Testis (tissue), 3 donors: ENCODE data around the gene LDLRAD4. TPM values are rescaled to one million over a fixed set of nuclear protein-coding genes. Genes with fewer than 3 reads are reported as not detected.

Source experiments
- DNase-seq: peaks from one replicate; pipeline ENCODE4 v3.0.0-alpha.2; 2019
- H3K27ac ChIP-seq, 2 donors: fragments of 200-600 bp; sonication (generic); one replicate each; pipeline ENCODE4 v1.5.1; 2019
- H3K27me3 ChIP-seq: fragments of 200-600 bp; sonication (generic); one replicate; pipeline ENCODE4 v1.5.1; 2019
- H3K36me3 ChIP-seq: fragments of 200-600 bp; sonication (generic); one replicate; pipeline ENCODE4 v1.5.1; 2017; ENCODE audit warnings: low read depth; ENCODE audit errors: missing control alignments
- H3K4me1 ChIP-seq: fragments of 200-600 bp; sonication (generic); one replicate; pipeline ENCODE4 v1.5.1; 2019
- H3K4me3 ChIP-seq, 2 donors: fragments of 200-600 bp; sonication (generic); one replicate each; pipeline ENCODE4 v1.5.1; 2017 to 2019
- H3K9me3 ChIP-seq: fragments of 200-600 bp; sonication (generic); one replicate; pipeline ENCODE4 v1.5.1; 2017
- POLR2A ChIP-seq: fragments of 450-650 bp; IDR thresholded peaks from one replicate; pipeline ENCODE4 v1.6.1; 2017; ENCODE audit warnings: antibody characterized with exemption, mild to moderate bottlenecking, moderate library complexity
- WGBS, 2 donors: methylation state at CpG; one replicate each; pipeline ENCODE4 v1.1.5; 2018; 5-methylcytosine and 5-hydroxymethylcytosine counted together
- intact Hi-C: fragments of 100-400 bp; cut with DNase I; formaldehyde crosslinking; loops from one replicate; pipeline ENCODE4 v1.15.1; 2023; ENCODE audit warnings: low total_unique reads
- polyA plus RNA-seq: library from polyadenylated mRNA; stranded (reverse); fragments of 350-450 nt; fragmentation: Illumina TruSeq; extraction: RNeasy Lipid Tissue Mini Kit (QIAGEN cat#74804); gene quantifications from one replicate; pipeline ENCODE4 v1.2.3, GENCODE V29; 2014; ENCODE audit warnings: low read depth, low replicate concordance; ENCODE audit not compliant: insufficient read depth
- total RNA-seq, 2 donors: library from RNA; depleted of rRNA; stranded (reverse); fragments of >200 nt; gene quantifications; one replicate each; pipeline ENCODE4 v1.2.3, GENCODE V29; 2016
- TF ChIP-seq, protein P1 (sequence below), 3 experiments: fragments of 450-650 bp in 2 of 3; fragments of 200-600 bp in 1 of 3; sonication (generic) in 1 of 3; IDR thresholded peaks; one replicate each; pipeline ENCODE4 v1.5.1; 2016 to 2019; ENCODE audit warnings: antibody characterized with exemption in 3 of 3, mild to moderate bottlenecking in 2 of 3, moderate library complexity in 1 of 3

Gene LDLRAD4
- total and polyA plus RNA-seq, 3 donors from 2014 or later: 22.0 to 42.2 (median 25.9) TPM

- TF ChIP-seq, protein P1, sequence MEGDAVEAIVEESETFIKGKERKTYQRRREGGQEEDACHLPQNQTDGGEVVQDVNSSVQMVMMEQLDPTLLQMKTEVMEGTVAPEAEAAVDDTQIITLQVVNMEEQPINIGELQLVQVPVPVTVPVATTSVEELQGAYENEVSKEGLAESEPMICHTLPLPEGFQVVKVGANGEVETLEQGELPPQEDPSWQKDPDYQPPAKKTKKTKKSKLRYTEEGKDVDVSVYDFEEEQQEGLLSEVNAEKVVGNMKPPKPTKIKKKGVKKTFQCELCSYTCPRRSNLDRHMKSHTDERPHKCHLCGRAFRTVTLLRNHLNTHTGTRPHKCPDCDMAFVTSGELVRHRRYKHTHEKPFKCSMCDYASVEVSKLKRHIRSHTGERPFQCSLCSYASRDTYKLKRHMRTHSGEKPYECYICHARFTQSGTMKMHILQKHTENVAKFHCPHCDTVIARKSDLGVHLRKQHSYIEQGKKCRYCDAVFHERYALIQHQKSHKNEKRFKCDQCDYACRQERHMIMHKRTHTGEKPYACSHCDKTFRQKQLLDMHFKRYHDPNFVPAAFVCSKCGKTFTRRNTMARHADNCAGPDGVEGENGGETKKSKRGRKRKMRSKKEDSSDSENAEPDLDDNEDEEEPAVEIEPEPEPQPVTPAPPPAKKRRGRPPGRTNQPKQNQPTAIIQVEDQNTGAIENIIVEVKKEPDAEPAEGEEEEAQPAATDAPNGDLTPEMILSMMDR (IDR thresholded peaks at IDR 0.05): no peak
- intact Hi-C loops: no loop called here
- H3K9me3 ChIP-seq: no peaks in the 10 kb centered on the region
- H3K4me3 ChIP-seq: no peak overlapping the region
- no peaks in the 10 kb centered on the region for H3K36me3 ChIP-seq
- WGBS, 2 donors: 95 to 97% methylated on average over 10 of the region's 10 CpGs
- no peaks in the 10 kb centered on the region for H3K27me3 ChIP-seq
- DNase-seq: no peak
- no peak overlapping the region for H3K27ac ChIP-seq
- H3K4me1 ChIP-seq: no peaks in the 10 kb centered on the region
These were observed 272.6 kb downstream of the LDLRAD4 start for GRCh38 chr18:13491138-13491537.

- TF ChIP-seq, protein P1 (IDR thresholded peaks at IDR 0.05): no peak
- TF ChIP-seq POLR2A: no peak
- Histone ChIP-seq H3K9me3 (no peaks in the 10 kb centered on the region), H3K36me3 (no peaks in the 10 kb centered on the region), H3K27me3 (no peaks in the 10 kb centered on the region), H3K4me1 (no peaks in the 10 kb centered on the region), H3K4me3 (no peak overlapping the region), H3K27ac (no peak overlapping the region)
- WGBS, 2 donors: 85 to 100% methylated on average over 3 to 9 of the region's 9 CpGs
- DNase-seq: no peak
- intact Hi-C loops: no loop called here
These were observed 273.8 kb downstream of the LDLRAD4 start for GRCh38 chr18:13492314-13492713.

- TF ChIP-seq, protein P1 (IDR thresholded peaks at IDR 0.05): no peak
- no peak for TF ChIP-seq POLR2A
- no peaks in the 10 kb centered on the region for H3K4me1 ChIP-seq
- 33 to 61% methylated on average over 1 of the region's 1 CpG for WGBS, 2 donors
- intact Hi-C loops: no loop called here
- H3K27me3 ChIP-seq: no peaks in the 10 kb centered on the region
- H3K4me3 ChIP-seq: no peak overlapping the region
- H3K27ac ChIP-seq: no peak overlapping the region
- no peaks in the 10 kb centered on the region for H3K9me3 ChIP-seq
- no peak for DNase-seq
- no peaks in the 10 kb centered on the region for H3K36me3 ChIP-seq
These were observed 274.5 kb downstream of the LDLRAD4 start for GRCh38 chr18:13493079-13493478.

- H3K27ac ChIP-seq: no peak overlapping the region
- no peak for DNase-seq
- no peaks in the 10 kb centered on the region for H3K36me3 ChIP-seq
- H3K27me3 ChIP-seq: no peaks in the 10 kb centered on the region
- H3K4me1 ChIP-seq: no peaks in the 10 kb centered on the region
- intact Hi-C loops: no loop called here
- TF ChIP-seq, protein P1 (IDR thresholded peaks at IDR 0.05): no peak
- no peak for TF ChIP-seq POLR2A
- WGBS, 2 donors: 92 to 96% methylated on average over 6 to 16 of the region's 16 CpGs
- no peak overlapping the region for H3K4me3 ChIP-seq
- no peaks in the 10 kb centered on the region for H3K9me3 ChIP-seq
These were observed 275.2 kb downstream of the LDLRAD4 start for GRCh38 chr18:13493725-13494124.

DNA sequence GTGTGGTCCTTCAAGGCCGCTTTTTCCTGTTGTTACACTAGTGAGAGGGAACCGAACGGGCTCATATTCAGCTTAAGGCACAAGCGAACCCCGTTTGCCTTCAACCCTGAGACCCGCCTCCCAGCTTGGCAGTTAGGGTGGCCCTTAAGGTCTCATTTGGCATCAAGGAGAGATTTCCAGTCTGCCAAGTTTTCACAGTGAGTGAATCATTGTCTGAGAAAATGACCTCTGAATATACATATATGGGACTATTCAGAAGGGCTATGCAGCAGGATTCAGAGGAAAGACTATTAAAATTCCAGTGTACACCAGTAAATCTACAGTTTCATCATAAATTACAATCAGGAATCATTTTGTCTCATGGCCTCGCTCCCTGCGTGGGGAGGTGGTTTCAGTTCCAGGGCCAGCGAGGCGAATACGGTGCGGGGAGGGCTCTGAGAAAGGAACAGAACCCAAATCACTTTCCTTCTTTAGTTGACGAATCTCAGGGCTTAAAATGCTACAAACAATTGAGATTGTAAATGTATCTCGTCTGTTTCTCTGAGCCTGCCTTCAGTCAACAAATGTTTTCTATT lies 276.4 kb downstream of the LDLRAD4 start:
- no peak overlapping the region for H3K4me3 ChIP-seq
- no peak for TF ChIP-seq POLR2A
- TF ChIP-seq, protein P1 (IDR thresholded peaks at IDR 0.05): no peak
- 88 to 89% methylated on average over 14 of the region's 14 CpGs for WGBS, 2 donors
- no peak for DNase-seq
- no peaks in the 10 kb centered on the region for H3K27me3 ChIP-seq
- no peak overlapping the region for H3K27ac ChIP-seq
- H3K36me3 ChIP-seq: no peaks in the 10 kb centered on the region
- H3K9me3 ChIP-seq: no peaks in the 10 kb centered on the region
- no peaks in the 10 kb centered on the region for H3K4me1 ChIP-seq
- intact Hi-C loops: no loop called here
